Measurements from ENCODE around the gene EHMT2.

GRCh38 chr6:31920811-31921210, 23.3 kb upstream of the EHMT2 start:
- TF ChIP-seq CTCF (optimal IDR thresholded peaks at IDR 0.05 in 1 of 3, IDR thresholded peaks at IDR 0.05 in 1 of 3, conservative IDR thresholded peaks at IDR 0.05 in 1 of 3; ENCODE audit: extremely low read depth in 1 of 3, insufficient read depth in 2 of 3, low read length in 3 of 3) (no peak), EZH2 (IDR thresholded peaks at IDR 0.05; ENCODE audit: low read length) (no peak)
